Measurements from ENCODE around the gene ZCCHC3. TPM values are rescaled to one million over a fixed set of nuclear protein-coding genes. Genes with fewer than 3 reads are reported as not detected.

ZCCHC3 gene
- total RNA-seq, 1 donor = 11.2 TPM

DNA sequence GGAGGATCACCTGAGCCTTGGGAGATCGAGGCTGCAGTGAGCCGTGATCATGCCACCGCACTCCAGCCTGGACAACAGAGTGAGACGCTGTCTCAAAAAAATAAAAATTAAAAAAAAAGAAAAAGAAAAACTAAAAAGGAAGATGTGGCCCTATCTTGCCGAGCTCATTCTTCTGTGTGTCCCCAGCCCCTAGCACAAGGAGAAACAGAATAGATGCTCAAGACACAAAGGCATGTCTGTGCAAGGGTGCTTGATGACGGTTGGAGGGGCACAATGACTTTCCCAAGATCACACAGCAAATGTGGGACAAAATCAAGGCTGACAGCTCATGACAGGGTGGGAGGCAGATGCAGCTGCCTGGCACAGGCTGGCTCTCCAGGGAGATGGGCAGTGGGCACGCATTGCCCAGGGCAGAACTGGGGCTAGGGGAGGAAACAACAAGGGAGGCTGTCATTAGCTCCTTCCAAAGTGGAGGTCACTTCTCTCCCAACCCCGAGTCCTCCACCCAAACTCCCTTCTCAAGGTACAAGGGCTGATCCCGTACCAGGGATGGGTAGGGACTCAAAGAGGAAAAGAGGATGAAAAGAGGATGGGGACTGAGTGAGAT is 48.8 kb downstream of the ZCCHC3 start:
- H3K4me3 ChIP-seq (ENCODE audit: low read depth, low read length) = peak overlapping the region; percentile 84
- DNase-seq (ENCODE audit: low read depth) = no peak
- TF ChIP-seq, protein P1, sequence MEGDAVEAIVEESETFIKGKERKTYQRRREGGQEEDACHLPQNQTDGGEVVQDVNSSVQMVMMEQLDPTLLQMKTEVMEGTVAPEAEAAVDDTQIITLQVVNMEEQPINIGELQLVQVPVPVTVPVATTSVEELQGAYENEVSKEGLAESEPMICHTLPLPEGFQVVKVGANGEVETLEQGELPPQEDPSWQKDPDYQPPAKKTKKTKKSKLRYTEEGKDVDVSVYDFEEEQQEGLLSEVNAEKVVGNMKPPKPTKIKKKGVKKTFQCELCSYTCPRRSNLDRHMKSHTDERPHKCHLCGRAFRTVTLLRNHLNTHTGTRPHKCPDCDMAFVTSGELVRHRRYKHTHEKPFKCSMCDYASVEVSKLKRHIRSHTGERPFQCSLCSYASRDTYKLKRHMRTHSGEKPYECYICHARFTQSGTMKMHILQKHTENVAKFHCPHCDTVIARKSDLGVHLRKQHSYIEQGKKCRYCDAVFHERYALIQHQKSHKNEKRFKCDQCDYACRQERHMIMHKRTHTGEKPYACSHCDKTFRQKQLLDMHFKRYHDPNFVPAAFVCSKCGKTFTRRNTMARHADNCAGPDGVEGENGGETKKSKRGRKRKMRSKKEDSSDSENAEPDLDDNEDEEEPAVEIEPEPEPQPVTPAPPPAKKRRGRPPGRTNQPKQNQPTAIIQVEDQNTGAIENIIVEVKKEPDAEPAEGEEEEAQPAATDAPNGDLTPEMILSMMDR (IDR thresholded peaks at IDR 0.05; ENCODE audit: insufficient read depth, low read depth, low read length) = no peak

DNA sequence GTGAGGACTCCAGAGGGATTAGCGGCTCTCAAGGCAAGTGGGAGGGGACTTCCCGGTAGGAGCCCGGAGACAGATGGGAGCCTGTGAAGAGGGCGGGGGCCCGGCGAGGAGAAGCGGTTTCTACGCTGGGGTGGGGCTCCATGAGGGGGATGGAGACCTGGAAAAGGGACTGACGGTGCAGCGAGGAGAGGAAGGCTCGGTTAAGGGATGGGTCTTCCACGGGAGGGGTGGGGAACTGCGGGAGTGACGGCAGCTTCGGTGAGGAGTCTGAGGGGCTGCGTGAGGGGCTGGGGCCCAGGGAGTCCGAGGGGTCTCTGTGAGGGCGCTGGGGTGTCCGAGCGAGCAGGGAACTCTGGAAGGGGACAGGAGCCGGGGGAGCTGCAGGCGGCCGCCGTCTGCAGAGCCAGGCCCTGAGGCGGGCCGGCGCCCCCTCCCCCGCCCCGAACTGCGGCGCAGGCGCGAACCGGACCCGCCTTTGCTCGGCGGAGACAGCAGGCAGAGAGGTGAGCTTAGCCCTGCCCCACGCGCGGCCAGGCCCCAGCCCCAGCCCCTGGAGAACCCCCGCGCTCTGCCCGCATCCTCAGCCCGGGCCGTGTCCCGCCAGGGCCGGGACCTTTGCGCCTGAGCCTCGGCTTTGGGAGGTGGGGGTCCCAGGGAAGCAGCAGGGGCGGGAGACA is 49.4 kb downstream of the ZCCHC3 start, which contains the start of gene NRSN2:
TSS of gene NRSN2 (plus strand) at position 472 of the 677 bp plus-strand sequence. CDS start 2,533 bp downstream, outside the sequence.
- peak; percentile 67 for DNase-seq (ENCODE audit: low read depth)
- TF ChIP-seq, protein P1 (IDR thresholded peaks at IDR 0.05; ENCODE audit: insufficient read depth, low read depth, low read length) = no peak

DNA sequence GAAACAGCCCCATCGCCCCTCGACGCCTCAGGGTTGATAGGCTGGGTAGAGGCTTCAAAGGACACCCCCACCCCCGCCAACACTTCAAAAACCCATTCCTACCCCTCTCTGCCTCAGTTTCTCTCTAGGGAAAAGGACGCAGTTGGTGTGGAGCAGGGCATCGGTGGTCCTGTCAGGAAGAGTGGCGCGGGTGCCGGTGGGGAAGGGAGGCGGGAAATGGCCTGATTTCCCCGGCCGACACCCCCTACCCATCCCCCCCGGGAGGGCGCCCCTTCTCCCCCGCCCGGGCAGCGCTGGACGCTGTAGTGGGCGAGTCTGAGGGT is 49.9 kb downstream of the ZCCHC3 start:
- no peak for DNase-seq (ENCODE audit: low read depth)
- peak overlapping the region; percentile 84 for H3K4me3 ChIP-seq (ENCODE audit: low read depth, low read length)
- TF ChIP-seq, protein P1 (IDR thresholded peaks at IDR 0.05; ENCODE audit: insufficient read depth, low read depth, low read length) = no peak

More for the DNA sequence above, 49.4 kb downstream of the ZCCHC3 start, which contains the start of gene NRSN2:
- H3K4me3 ChIP-seq (ENCODE audit: low read depth, low read length) = peak within 1 kb of the TSS; percentile 84

DNA sequence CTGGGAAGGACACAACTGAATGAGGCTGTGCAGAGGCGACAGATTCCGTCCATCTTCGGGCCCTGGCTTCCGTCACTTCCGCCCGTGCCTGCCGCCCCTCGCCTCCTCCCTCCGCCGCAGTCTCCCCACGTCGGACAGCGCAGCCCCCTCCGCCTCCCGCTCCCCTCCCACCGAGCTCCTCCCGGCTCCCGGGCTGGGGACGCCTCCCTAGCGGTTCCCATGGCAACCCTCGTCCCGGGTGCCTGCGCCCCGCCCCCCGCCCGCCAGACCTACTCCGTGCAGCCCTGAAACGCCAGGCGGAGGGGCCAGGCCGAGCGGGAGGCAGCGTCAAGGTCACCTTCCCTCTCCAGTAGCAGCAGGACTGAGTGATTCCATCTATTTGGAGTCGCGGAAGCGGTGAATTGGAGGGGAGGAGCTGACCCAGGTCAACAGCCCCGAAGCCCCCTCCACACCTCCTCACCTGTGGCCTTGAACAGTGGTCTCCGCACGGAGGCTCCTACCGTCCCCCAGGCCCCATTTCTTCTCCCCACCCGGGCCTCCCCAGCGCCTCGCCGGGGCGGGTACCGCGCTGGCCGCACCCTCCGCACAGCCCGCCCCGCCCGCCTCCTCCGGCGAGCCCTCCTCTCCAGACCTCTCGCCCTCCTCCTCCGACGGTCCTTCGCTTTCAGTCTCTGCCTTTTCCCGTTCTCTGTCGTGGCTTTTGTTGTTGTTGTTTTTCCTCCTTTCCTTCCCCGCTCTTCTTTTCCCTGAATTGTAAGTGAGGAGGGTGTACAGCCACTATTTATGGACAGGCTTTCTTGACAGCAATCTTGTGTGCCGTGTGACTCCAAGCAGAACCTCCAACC is 50.5 kb downstream of the ZCCHC3 start:
- peak overlapping the region; percentile 84 for H3K4me3 ChIP-seq (ENCODE audit: low read depth, low read length)
- DNase-seq (ENCODE audit: low read depth) = peak; percentile 97
- TF ChIP-seq, protein P1 (IDR thresholded peaks at IDR 0.05; ENCODE audit: insufficient read depth, low read depth, low read length) = no peak

DNA sequence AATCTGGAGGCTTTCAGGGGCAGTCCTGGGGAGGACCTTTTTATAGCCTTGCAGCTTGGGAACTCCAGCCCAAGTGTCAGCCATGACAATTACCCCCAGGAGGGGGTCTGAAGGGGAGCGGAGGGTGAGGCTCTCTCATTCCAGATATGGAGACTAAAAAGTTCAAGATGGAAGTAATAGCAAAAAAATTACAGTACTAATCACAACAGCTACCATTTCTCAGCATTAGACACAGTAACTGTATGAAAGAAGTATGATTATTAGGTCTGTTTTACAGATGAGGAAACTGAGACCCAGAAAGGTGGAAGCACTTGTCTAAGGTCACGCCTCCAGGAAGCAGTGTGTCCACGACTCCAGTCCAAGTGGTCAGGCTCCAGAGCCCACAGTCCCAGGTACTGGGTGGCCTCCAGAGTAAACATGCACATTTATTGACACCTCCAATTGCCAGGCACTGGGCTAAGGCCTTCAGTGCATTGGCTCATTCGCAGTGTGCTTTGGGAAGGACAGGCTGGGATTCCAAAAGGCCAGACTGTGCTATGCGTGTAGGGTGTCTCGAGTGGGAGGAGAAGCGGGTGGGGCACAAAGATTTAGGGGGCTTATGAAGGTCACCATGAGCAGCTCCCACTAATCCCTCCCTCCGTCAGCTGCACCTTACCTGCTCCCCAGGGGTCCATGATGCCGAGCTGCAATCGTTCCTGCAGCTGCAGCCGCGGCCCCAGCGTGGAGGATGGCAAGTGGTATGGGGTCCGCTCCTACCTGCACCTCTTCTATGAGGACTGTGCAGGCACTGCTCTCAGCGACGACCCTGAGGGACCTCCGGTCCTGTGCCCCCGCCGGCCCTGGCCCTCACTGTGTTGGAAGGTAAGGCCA is 51.8 kb downstream of the ZCCHC3 start:
- H3K4me3 ChIP-seq (ENCODE audit: low read depth, low read length) = no peak overlapping the region
- DNase-seq (ENCODE audit: low read depth) = no peak
- TF ChIP-seq, protein P1 (IDR thresholded peaks at IDR 0.05; ENCODE audit: insufficient read depth, low read depth, low read length) = no peak

Other genes starting within 250 kb of the ZCCHC3 start
- gene DEFB125, start 209.9 kb upstream of the ZCCHC3 start, total RNA-seq = not detected in 2 replicates
- not detected in 2 replicates for gene DEFB126, start 155.0 kb upstream of the ZCCHC3 start, total RNA-seq
- gene DEFB127, start 140.1 kb upstream of the ZCCHC3 start, total RNA-seq = not detected in 2 replicates
- gene DEFB128, start 107.9 kb upstream of the ZCCHC3 start, total RNA-seq = not detected in 2 replicates
- not detected in 2 replicates for gene DEFB129, start 70.3 kb upstream of the ZCCHC3 start, total RNA-seq
- gene DEFB132, start 39.8 kb upstream of the ZCCHC3 start, total RNA-seq = not detected in 2 replicates
- gene C20orf96, start 6.8 kb upstream of the ZCCHC3 start, total RNA-seq = 1.3 and 1.9 TPM in 2 replicates
- gene SOX12, start 28.0 kb downstream of the ZCCHC3 start, total RNA-seq = 6.0 and 6.8 TPM in 2 replicates
- 53.5 and 73.1 TPM in 2 replicates for gene NRSN2, start 49.5 kb downstream of the ZCCHC3 start, total RNA-seq
- gene TRIB3, start 83.2 kb downstream of the ZCCHC3 start, total RNA-seq = 36.7 and 100 TPM in 2 replicates
- 59.2 and 78.0 TPM in 2 replicates for gene RBCK1, start 110.7 kb downstream of the ZCCHC3 start, total RNA-seq
- gene TBC1D20, start 165.0 kb downstream of the ZCCHC3 start, total RNA-seq = 40.3 and 42.3 TPM in 2 replicates
- 79.2 and 117 TPM in 2 replicates for gene CSNK2A1, start 246.2 kb downstream of the ZCCHC3 start, total RNA-seq

Data from fibroblast of villous mesenchyme (primary cell).